Tibial nerve (tissue), 4 donors: ENCODE measurements around the gene DEPDC1B. TPM values are rescaled to one million over a fixed set of nuclear protein-coding genes. Genes with fewer than 3 reads are reported as not detected.

Experiments used
- DNase-seq, 2 donors: peaks; one replicate each; pipeline ENCODE4 v3.0.0-alpha.2; 2019; ENCODE audit warnings: low spot score in 2 of 2
- H3K27ac ChIP-seq, 4 donors: fragments of 200-600 bp; sonication (generic) in 3 of 4; one replicate each; pipeline ENCODE4 v1.5.1; 2017 to 2019; ENCODE audit warnings: mild to moderate bottlenecking in 1 of 4
- H3K27me3 ChIP-seq, 2 donors: fragments of 200-600 bp; sonication (generic) in 1 of 2; one replicate each; pipeline versions ENCODE4 v1.5.1 to v1.6.0; 2017 to 2019
- H3K36me3 ChIP-seq, 3 donors: fragments of 200-600 bp; sonication (generic); one replicate each; pipeline ENCODE4 v1.5.1; 2018 to 2019
- H3K4me1 ChIP-seq, 4 donors: fragments of 200-600 bp; sonication (generic) in 3 of 4; one replicate each; pipeline ENCODE4 v1.5.1; 2017 to 2019
- H3K4me3 ChIP-seq, 4 donors: fragments of 200-600 bp; sonication (generic) in 3 of 4; one replicate each; pipeline ENCODE4 v1.5.1; 2017 to 2019; ENCODE audit warnings: mild to moderate bottlenecking in 1 of 4, moderate library complexity in 1 of 4
- H3K9me3 ChIP-seq, 4 donors: fragments of 200-600 bp; sonication (generic) in 3 of 4; one replicate each; pipeline ENCODE4 v1.5.1; 2017 to 2019
- CTCF ChIP-seq, 5 experiments: fragments of 200-600 bp in 3 of 5; fragments of 450-650 bp in 2 of 5; sonication (generic) in 3 of 5; IDR thresholded peaks; one replicate each; pipeline ENCODE4 v1.5.1; 2016 to 2019; ENCODE audit warnings: antibody characterized with exemption in 5 of 5, mild to moderate bottlenecking in 3 of 5, moderate library complexity in 2 of 5
- EP300 ChIP-seq, 2 donors: sonication (generic); formaldehyde crosslinking; IDR thresholded peaks; one replicate each; pipeline ENCODE4 v1.6.1; 2017; ENCODE audit warnings: antibody characterized with exemption in 2 of 2, mild to moderate bottlenecking in 1 of 2
- POLR2A ChIP-seq, 2 donors: fragments of 450-650 bp; IDR thresholded peaks; one replicate each; pipeline ENCODE4 v1.6.1; 2017; ENCODE audit warnings: antibody characterized with exemption in 2 of 2, mild to moderate bottlenecking in 2 of 2, moderate library complexity in 2 of 2
- WGBS, 2 donors: methylation state at CpG; one replicate each; pipeline ENCODE4 v1.1.5; 2018; 5-methylcytosine and 5-hydroxymethylcytosine counted together
- total RNA-seq, 4 donors: library from RNA; depleted of rRNA; stranded (reverse); fragments of >200 nt; gene quantifications; one replicate each; pipeline ENCODE4 v1.1.0, GENCODE V29; 2016

The DEPDC1B gene
- total RNA-seq, 4 donors from 2014 or later: 2.2 to 5.7 (median 4.4) TPM

- no peak for DNase-seq
- no peak overlapping the region for H3K27ac ChIP-seq
- WGBS, 2 donors: 54 to 55% methylated on average over 3 of the region's 3 CpGs
These were observed 150.1 kb downstream of the DEPDC1B start for GRCh38 chr5:60549841-60550240.

More at GRCh38 chr5:60549841-60550240, 150.1 kb downstream of the DEPDC1B start:
- Histone ChIP-seq H3K36me3 (no peaks in the 10 kb centered on the region), H3K4me3 (no peak overlapping the region), H3K27me3 (no peaks in the 10 kb centered on the region), H3K4me1 (no peaks in the 10 kb centered on the region), H3K9me3 (no peaks in the 10 kb centered on the region)
- TF ChIP-seq POLR2A (IDR thresholded peaks at IDR 0.05): no peak
- no peak for TF ChIP-seq CTCF (IDR thresholded peaks at IDR 0.05)
- TF ChIP-seq EP300 (IDR thresholded peaks at IDR 0.05): no peak

Other genes with a start within 250 kb of the DEPDC1B start
- gene ELOVL7, start 144.1 kb upstream of the DEPDC1B start, total RNA-seq: 10 to 100 TPM in 3 of 4 donors, 1 to 10 TPM in 1; 9.0 to 28.0 (median 15.8) TPM
- 10 to 100 TPM; 10.5 to 17.5 (median 15.8) TPM for gene ERCC8, start 244.9 kb upstream of the DEPDC1B start, total RNA-seq
- 10 to 100 TPM; 16.2 to 46.5 (median 24.2) TPM for gene NDUFAF2, start 245.0 kb upstream of the DEPDC1B start, total RNA-seq